Epithelial cell of esophagus (primary cell): ENCODE results near the gene CDS2.

ENCODE experiments used
- DNase-seq: peaks from one replicate; pipeline ENCODE4 v3.0.0; 2010; ENCODE audit warnings: low read depth
- H3K4me3 ChIP-seq: 2 replicates; pipeline ENCODE4 v1.5.1; 2011; ENCODE audit warnings: mild to moderate bottlenecking, low read length, control low read depth
- TF ChIP-seq, protein P1 (sequence below): IDR thresholded peaks from 2 replicates; pipeline ENCODE4 v1.5.1; 2011; ENCODE audit warnings: low read depth, mild to moderate bottlenecking, low read length, control low read depth, inconsistent platforms; ENCODE audit not compliant: insufficient read depth; ENCODE audit errors: missing control alignments

CDS2 gene

DNA sequence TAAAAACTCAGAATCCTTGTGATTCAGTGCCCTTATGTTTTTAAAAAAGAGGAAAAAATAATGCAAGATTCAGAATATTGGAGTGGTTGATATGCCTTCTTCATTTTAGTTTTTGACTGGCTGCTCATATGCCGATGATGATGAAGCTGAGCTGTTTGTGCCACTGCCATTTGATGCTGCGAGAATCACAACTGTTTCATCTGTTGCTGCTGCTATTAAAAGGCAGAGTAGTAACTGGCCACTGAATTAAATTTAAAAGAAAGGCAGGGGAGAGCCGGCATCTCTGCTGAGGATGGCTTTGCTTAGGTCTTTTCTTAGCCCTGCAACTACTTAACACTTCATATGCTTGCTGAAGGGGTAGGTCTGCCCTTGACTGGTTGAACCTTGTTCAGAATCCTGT is 33.1 kb downstream of the CDS2 start:
- TF ChIP-seq, protein P1, sequence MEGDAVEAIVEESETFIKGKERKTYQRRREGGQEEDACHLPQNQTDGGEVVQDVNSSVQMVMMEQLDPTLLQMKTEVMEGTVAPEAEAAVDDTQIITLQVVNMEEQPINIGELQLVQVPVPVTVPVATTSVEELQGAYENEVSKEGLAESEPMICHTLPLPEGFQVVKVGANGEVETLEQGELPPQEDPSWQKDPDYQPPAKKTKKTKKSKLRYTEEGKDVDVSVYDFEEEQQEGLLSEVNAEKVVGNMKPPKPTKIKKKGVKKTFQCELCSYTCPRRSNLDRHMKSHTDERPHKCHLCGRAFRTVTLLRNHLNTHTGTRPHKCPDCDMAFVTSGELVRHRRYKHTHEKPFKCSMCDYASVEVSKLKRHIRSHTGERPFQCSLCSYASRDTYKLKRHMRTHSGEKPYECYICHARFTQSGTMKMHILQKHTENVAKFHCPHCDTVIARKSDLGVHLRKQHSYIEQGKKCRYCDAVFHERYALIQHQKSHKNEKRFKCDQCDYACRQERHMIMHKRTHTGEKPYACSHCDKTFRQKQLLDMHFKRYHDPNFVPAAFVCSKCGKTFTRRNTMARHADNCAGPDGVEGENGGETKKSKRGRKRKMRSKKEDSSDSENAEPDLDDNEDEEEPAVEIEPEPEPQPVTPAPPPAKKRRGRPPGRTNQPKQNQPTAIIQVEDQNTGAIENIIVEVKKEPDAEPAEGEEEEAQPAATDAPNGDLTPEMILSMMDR: no peak
- no peak for DNase-seq
- H3K4me3 ChIP-seq: no peak overlapping the region

DNA sequence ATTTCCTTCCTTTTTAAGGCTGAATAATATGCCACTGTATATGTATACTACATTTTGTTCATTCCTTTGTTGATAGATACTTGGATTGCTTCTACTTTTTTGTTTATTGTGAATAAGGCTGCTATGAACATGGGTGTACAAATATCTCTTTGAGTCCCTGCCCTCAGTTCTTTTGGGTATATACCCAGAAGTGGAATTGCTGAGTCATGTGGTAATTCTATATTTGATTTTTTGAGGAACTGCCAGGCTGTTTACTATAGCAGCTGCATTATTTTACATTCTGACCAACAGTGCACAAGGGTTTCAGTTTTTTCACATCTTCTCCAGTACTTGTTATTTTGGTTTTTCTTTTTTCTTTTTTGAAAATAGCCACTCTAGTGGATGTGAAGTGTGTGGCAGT is 34.1 kb downstream of the CDS2 start:
- TF ChIP-seq, protein P1: no peak
- no peak overlapping the region for H3K4me3 ChIP-seq
- no peak for DNase-seq

DNA sequence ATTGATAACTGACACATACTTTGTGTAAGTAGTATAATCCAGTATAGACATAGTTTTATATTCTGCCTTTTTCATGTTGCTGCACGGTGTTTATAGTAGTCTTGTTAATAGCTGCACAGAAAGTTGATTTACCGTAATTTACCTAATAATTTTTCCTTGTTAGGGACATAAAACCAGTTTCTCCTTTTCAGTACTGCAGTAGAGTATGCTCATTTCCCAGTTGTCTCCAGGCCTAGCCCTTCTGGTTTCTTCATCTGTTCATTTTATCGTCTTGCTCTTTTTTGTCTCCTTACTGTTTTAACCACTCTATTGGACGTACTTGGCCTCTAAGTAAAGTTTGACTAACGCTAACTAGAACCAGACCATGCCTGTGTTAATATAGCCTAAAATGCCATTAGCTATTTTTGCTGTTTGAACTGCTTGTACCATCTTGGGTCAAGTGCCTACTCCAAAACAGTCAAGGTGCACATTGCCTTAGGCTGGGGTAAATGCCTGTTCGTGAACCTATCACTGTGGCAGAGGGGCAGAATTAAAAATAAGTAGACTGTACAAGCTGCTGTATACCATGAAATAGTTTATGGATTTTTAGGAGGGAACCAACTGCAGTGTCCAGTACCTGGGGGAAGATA is 34.8 kb downstream of the CDS2 start:
- no peak overlapping the region for H3K4me3 ChIP-seq
- TF ChIP-seq, protein P1: no peak
- no peak for DNase-seq

DNA sequence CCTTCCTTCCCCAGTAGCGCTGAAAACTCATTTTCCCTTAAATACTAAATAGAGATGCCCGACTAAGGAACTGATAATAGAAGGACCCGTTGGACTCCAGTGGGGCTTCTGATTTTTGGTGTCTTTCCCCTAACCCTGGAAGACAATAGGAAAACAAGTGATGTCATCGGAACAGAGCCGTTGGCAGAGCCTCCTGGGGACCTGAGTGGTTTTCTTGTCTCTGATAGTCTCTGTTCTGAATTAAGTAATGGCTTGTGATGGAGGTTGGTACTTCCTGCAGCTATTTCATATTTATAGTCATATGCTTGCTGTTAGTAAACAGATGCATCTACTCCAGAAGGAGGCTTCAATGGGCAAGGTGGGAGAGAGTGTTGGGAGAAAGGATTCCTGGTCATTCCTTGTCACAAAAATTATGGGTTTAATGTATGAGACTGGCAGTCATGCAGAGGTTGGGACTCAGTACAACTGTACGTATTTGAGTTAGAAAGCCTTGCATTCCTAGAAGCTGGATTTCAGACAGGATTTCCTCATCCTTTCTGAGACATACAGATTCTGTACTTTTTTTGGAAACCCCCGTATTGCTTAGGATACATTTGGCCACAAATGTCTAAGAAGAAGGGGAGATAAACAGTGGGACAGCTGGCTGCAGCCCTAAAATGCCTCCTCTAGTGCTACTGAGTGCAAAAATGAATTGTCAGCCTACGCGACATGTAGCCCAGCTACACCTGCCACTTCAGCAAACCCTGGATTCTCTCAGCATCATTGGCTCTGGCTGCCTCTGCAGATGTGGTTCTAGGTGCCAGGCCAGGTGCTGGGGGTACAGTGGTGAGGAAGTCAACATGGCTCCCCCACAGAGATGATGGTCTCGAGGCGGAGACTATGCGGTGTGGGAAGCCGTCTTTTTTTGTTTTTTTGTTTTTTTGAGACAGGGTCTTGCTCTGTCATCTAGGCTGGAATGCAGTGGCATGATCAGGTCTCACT is 38.1 kb downstream of the CDS2 start:
- TF ChIP-seq, protein P1: no peak
- no peak overlapping the region for H3K4me3 ChIP-seq
- no peak for DNase-seq

DNA sequence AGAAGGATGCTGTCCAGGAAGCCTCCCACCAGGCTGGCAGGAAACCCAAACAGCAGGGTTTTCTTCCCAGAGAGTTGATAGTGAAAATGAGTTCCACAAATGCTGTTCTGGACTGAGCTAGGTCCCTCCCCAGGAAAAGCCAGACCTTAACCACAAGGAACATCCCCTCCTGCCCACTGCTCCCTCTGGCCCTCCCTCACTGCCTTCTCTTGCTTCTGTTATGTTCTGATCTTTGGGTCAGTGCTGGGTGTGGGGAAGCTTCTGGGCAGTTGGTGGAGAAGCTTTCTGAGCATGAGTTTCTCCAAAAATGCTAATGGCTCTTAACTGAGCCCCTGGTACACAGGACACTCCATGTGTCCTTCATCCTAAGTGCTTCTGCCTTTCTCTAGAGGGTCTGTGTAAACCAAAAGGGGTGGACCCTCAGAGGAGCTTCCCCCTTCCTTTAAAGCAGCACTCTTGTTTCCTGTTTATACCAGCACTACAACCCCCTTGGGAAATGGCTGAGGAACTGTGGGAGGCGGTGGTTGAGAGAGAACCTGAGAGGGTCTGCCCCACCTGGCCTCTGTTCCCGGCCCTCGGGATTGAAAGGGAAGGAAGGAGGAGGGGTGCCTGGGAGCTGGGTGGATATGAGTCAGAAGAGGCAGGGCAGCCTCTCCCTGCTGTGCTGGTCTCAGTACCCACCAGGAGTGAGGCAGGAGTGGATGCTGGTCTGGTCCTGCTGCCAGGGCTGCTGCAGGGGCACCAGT is 42.0 kb downstream of the CDS2 start:
- TF ChIP-seq, protein P1: no peak
- peak; percentile 65 for DNase-seq
- no peak overlapping the region for H3K4me3 ChIP-seq

DNA sequence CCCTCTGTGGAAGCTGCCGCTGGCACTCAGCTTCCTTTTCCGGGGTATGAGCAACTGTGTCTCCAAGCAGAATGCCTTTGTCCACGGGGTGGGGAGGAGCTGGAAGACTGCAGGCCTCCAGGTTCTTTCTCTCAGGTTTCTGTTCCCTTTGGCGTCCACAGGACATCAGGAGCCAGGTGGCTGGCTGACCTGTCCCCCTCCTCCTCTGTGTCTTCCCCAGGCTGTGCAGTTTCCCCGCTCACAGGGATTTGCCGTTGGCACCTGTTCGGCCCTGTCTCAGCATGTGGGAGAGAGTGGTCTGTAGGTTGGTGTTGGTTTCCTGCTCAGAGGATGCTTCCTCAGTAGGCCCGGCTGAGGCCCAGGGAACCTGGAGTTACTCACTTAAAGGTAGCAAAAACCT is 43.5 kb downstream of the CDS2 start:
- no peak overlapping the region for H3K4me3 ChIP-seq
- TF ChIP-seq, protein P1: no peak
- DNase-seq: no peak
